GM12892 (cell line): ENCODE measurements around the gene SEC31A.
"Not testable (repeated sequence)": the region's sequence is repeated elsewhere in the genome, so short reads cannot be mapped to it uniquely, and the experiment has no call there.

Experiments
- POLR2A ChIP-seq: IDR thresholded peaks from 2 replicates; pipeline ENCODE4 v1.6.1; 2011; ENCODE audit warnings: low read depth, low read length, control low read depth
- POLR2AphosphoS5 ChIP-seq: IDR thresholded peaks from 2 replicates; pipeline ENCODE4 v1.6.1; 2011; ENCODE audit warnings: low read depth, low read length, control low read depth
- TAF1 ChIP-seq: IDR thresholded peaks from 2 replicates; pipeline ENCODE4 v1.6.1; 2011; ENCODE audit warnings: low read depth, mild to moderate bottlenecking, control low read depth, low read length, borderline replicate concordance

DNA sequence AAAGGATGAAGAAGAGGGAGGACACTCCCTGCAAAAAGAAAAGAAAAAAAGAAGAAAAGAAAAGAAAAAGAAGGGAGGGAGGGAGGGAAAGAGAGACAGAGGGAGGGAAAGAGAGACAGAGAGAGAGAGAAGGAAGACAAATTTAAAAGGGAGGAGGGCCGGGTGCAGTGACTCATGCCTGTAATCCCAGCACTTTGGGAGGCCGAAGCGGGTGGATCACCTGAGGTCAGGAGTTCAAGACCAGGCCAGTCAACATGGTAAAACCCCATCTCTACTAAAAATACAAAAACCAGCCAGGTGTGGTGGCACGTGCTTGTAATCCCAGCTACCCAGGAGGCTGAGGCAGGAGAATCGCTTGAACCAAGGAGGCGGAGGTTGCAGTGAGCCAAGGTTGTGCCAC, 24.9 kb downstream of the SEC31A start:
- TF ChIP-seq POLR2AphosphoS5, TAF1, POLR2A: not testable (repeated sequence)
